AG20443 (cell line): ENCODE measurements around the gene LYVE1.
"Not testable (repeated sequence)": the region's sequence is repeated elsewhere in the genome, so short reads cannot be mapped to it uniquely, and the experiment has no call there.

Source experiments
- DNase-seq: peaks from one replicate; pipeline ENCODE4 v3.0.0; 2012; ENCODE audit warnings: low spot score, mixed read lengths

The LYVE1 gene

GRCh38 chr11:10568486-10568941 lies at the start of gene LYVE1:
TSS of gene LYVE1 (minus strand) at chr11:10568665. CDS start at chr11:10568532, 133 bp downstream.
- no peak for DNase-seq

GRCh38 chr11:10617551-10617950 lies 49.1 kb upstream of the LYVE1 start:
- no peak for DNase-seq

GRCh38 chr11:10611979-10612862 lies 43.8 kb upstream of the LYVE1 start:
- DNase-seq, result no peak

- DNase-seq, result no peak
Measured at GRCh38 chr11:10609636-10610035, 41.2 kb upstream of the LYVE1 start.

GRCh38 chr11:10608584-10608983 lies 40.1 kb upstream of the LYVE1 start:
- DNase-seq, result no peak

GRCh38 chr11:10607462-10608132 lies 39.1 kb upstream of the LYVE1 start:
- no peak for DNase-seq

GRCh38 chr11:10606536-10607208 lies 38.2 kb upstream of the LYVE1 start:
- no peak for DNase-seq

- DNase-seq, result peak; percentile 68
Measured at GRCh38 chr11:10605941-10606381, 37.5 kb upstream of the LYVE1 start.

- no peak for DNase-seq
Measured at GRCh38 chr11:10604798-10605197, 36.3 kb upstream of the LYVE1 start.

GRCh38 chr11:10604340-10604748 lies 35.9 kb upstream of the LYVE1 start:
- DNase-seq, result peak; percentile 59

GRCh38 chr11:10603721-10604297 lies 35.3 kb upstream of the LYVE1 start:
- no peak for DNase-seq

GRCh38 chr11:10602945-10603344 lies 34.5 kb upstream of the LYVE1 start:
- no peak for DNase-seq

- DNase-seq, result no peak
Measured at GRCh38 chr11:10602366-10602765, 33.9 kb upstream of the LYVE1 start.

GRCh38 chr11:10601837-10602236 lies 33.4 kb upstream of the LYVE1 start:
- DNase-seq, result no peak

GRCh38 chr11:10600570-10601248 lies 32.2 kb upstream of the LYVE1 start:
- DNase-seq, result no peak

- DNase-seq, result peak; percentile 22
Measured at GRCh38 chr11:10599388-10600175, 31.1 kb upstream of the LYVE1 start.

- no peak for DNase-seq
Measured at GRCh38 chr11:10598816-10599215, 30.4 kb upstream of the LYVE1 start.

GRCh38 chr11:10597877-10598351 lies 29.4 kb upstream of the LYVE1 start:
- DNase-seq, result no peak

- not testable (repeated sequence) for DNase-seq
Measured at GRCh38 chr11:10595840-10596239, 27.4 kb upstream of the LYVE1 start.

- DNase-seq, result no peak
Measured at GRCh38 chr11:10594407-10594806, 25.9 kb upstream of the LYVE1 start.

GRCh38 chr11:10592331-10592730 lies 23.9 kb upstream of the LYVE1 start:
- peak; percentile 83 for DNase-seq
